ENCODE data around the gene DSTN.

- TF ChIP-seq CTCF (IDR thresholded peaks at IDR 0.05; ENCODE audit: insufficient read depth, low read length) (no peak), SPI1 (IDR thresholded peaks at IDR 0.05; ENCODE audit: borderline replicate concordance, low read depth) (no peak), POLR2AphosphoS5 (IDR thresholded peaks at IDR 0.05; ENCODE audit: low read depth) (no peak), REST (IDR thresholded peaks at IDR 0.05; ENCODE audit: insufficient replicate concordance, low read depth) (no peak)
These were observed 43.1 kb downstream of the DSTN start for GRCh38 chr20:17612992-17613327.

Data from HL-60 (cell line).